Adrenal gland (tissue), 12 donors: ENCODE measurements around the gene NLRP4. TPM values are rescaled to one million over a fixed set of nuclear protein-coding genes. Genes with fewer than 3 reads are reported as not detected.

Source experiments
- DNase-seq, 7 donors: peaks; one replicate each; pipeline ENCODE4 v3.0.0-alpha.2; 2019 to 2020
- H3K27ac ChIP-seq, 5 donors: fragments of 200-600 bp; sonication (generic) in 4 of 5; 1 replicate in 3 of 5; 2 replicates in 2 of 5; pipeline versions ENCODE4 v1.5.1 to v1.8.0; 2016 to 2020; ENCODE audit warnings: mild to moderate bottlenecking in 1 of 5
- H3K27me3 ChIP-seq: fragments of 200-600 bp; 2 replicates; pipeline ENCODE4 v1.8.0; 2021
- H3K36me3 ChIP-seq, 2 donors: fragments of 200-600 bp; replicated peaks in 1 of 2; 1 replicate in 1 of 2; 2 replicates in 1 of 2; pipeline versions ENCODE4 v1.5.1 to v1.8.0; 2018 to 2022
- H3K4me1 ChIP-seq, 2 donors: fragments of 200-600 bp; replicated peaks in 1 of 2; 1 replicate in 1 of 2; 2 replicates in 1 of 2; pipeline versions ENCODE4 v1.5.1 to v1.8.0; 2018 to 2021
- H3K4me3 ChIP-seq, 4 donors: fragments of 200-600 bp; sonication (generic) in 3 of 4; one replicate each; pipeline ENCODE4 v1.5.1; 2016 to 2018
- H3K9me3 ChIP-seq, 3 donors: fragments of 200-600 bp; sonication (generic) in 1 of 3; replicated peaks in 1 of 3; 1 replicate in 2 of 3; 2 replicates in 1 of 3; pipeline versions ENCODE4 v1.5.1 to v1.8.0; 2016 to 2021
- CTCF ChIP-seq, 6 experiments: fragments of 450-650 bp in 4 of 6; fragments of 200-600 bp in 2 of 6; sonication (generic) in 1 of 6; IDR thresholded peaks; 1 replicate in 5 of 6; 2 replicates in 1 of 6; pipeline versions ENCODE4 v1.5.1 to v1.8.0; 2016 to 2021; ENCODE audit warnings: antibody characterized with exemption in 6 of 6, mild to moderate bottlenecking in 2 of 6, moderate library complexity in 1 of 6
- POLR2A ChIP-seq, 2 donors: fragments of 450-650 bp; IDR thresholded peaks; one replicate each; pipeline ENCODE4 v1.6.1; 2017; ENCODE audit warnings: antibody characterized with exemption in 2 of 2, mild to moderate bottlenecking in 2 of 2, moderate library complexity in 1 of 2
- WGBS, 4 donors: extraction: QIAGEN DNeasy Blood & Tissue Kit in 2 of 4; methylation state at CpG; one replicate each; pipeline versions ENCODE4 v1.1.5 to v1.1.7; 2013 to 2017; 5-methylcytosine and 5-hydroxymethylcytosine counted together
- intact Hi-C, 2 donors: fragments of 100-400 bp; cut with DNase I; formaldehyde crosslinking; loops; one replicate each; pipeline versions ENCODE4 v1.14.1 to v1.15.0; 2022 to 2023
- polyA plus RNA-seq, 3 donors: library from polyadenylated mRNA; stranded (reverse); fragments of 200-250 nt in 2 of 3; fragments of 350-450 nt in 1 of 3; fragmentation: Illumina TruSeq in 1 of 3; extraction: RNeasy Lipid Tissue Mini Kit (QIAGEN cat#74804) in 1 of 3; gene quantifications; one replicate each; pipeline ENCODE4 v1.2.3, GENCODE V29; 2013 to 2014
- total RNA-seq, 9 donors: library from RNA; depleted of rRNA in 4 of 9; stranded (reverse); fragments of >200 nt in 4 of 9; fragments of 120-200 nt in 1 of 9; fragmentation: NEBNext Ultra II Directional in 1 of 9; extraction: Animal tissue kit (Norgen Biotek cat#: 25700) in 1 of 9; gene quantifications; one replicate each; pipeline versions ENCODE4 v1.1.0 to v1.2.4, GENCODE V29; 2013 to 2023
- donor health status: healthy with polysubstance abuse.
- donor health status: Bipolar disorder and iron deficiency.
- donor health status: DM: yes; HTN: yes; CAD: no.
- donor health status: DM: no; HTN: no; CAD: no.
- donor health status: DM: no; HTN: no; CAD: no.
- donor health status: DM: yes; HTN: yes; CAD: no.

Gene NLRP4
- total and polyA plus RNA-seq, 12 donors = not detected

GRCh38 chr19:55820037-55820436 is 16.3 kb upstream of the NLRP4 start:
- H3K27me3 ChIP-seq = no peaks in the 10 kb centered on the region
- intact Hi-C loops = no loop called here
- no peak for DNase-seq
- WGBS, 4 donors = 68 to 73% (median 70%) methylated on average over 3 of the region's 3 CpGs
- no peak overlapping the region for H3K27ac ChIP-seq
- no peak overlapping the region for H3K4me3 ChIP-seq
- H3K9me3 ChIP-seq = no peaks in the 10 kb centered on the region
- H3K4me1 ChIP-seq = no peaks in the 10 kb centered on the region
- TF ChIP-seq POLR2A (IDR thresholded peaks at IDR 0.05) (no peak), CTCF (IDR thresholded peaks at IDR 0.05) (no peak)
- H3K36me3 ChIP-seq = no peaks in the 10 kb centered on the region

GRCh38 chr19:55830656-55831055 is 5.7 kb upstream of the NLRP4 start:
- Histone ChIP-seq H3K9me3 (no peaks in the 10 kb centered on the region), H3K27ac (no peak overlapping the region), H3K4me3 (no peak overlapping the region), H3K27me3 (no peaks in the 10 kb centered on the region), H3K36me3 (no peaks in the 10 kb centered on the region), H3K4me1 (no peaks in the 10 kb centered on the region)
- no peak for DNase-seq
- no peak for TF ChIP-seq POLR2A (IDR thresholded peaks at IDR 0.05)
- TF ChIP-seq CTCF (IDR thresholded peaks at IDR 0.05) = no peak
- intact Hi-C loops = no loop called here
- 77 to 86% (median 78%) methylated on average over 2 to 5 of the region's 5 CpGs for WGBS, 4 donors

GRCh38 chr19:55831846-55832245 is 4.5 kb upstream of the NLRP4 start, which contains the start of gene NLRP11:
Gene NLRP11, minus strand, starts transcription at chr19:55831999. Its CDS starts 13,825 bp downstream, at chr19:55818174.
- Histone ChIP-seq H3K4me1 (no peaks in the 10 kb centered on the region), H3K36me3 (no peaks in the 10 kb centered on the region), H3K9me3 (no peaks in the 10 kb centered on the region), H3K27ac (no peak within 1 kb of the TSS), H3K4me3 (no peak within 1 kb of the TSS), H3K27me3 (no peaks in the 10 kb centered on the region)
- 76 to 84% (median 80%) methylated on average over 9 to 10 of the region's 10 CpGs for WGBS, 4 donors
- no peak for TF ChIP-seq CTCF (IDR thresholded peaks at IDR 0.05)
- TF ChIP-seq POLR2A (IDR thresholded peaks at IDR 0.05) = no peak
- intact Hi-C loops = no loop called here
- DNase-seq = no peak

GRCh38 chr19:55832676-55833075 is 3.7 kb upstream of the NLRP4 start:
- WGBS, 4 donors = 66 to 73% (median 69%) methylated on average over 4 of the region's 4 CpGs

More at GRCh38 chr19:55832676-55833075, 3.7 kb upstream of the NLRP4 start:
- no peak overlapping the region for H3K4me3 ChIP-seq
- no peak for DNase-seq
- H3K27ac ChIP-seq = no peak overlapping the region
- H3K4me1 ChIP-seq = no peaks in the 10 kb centered on the region
- H3K9me3 ChIP-seq = no peaks in the 10 kb centered on the region
- intact Hi-C loops = no loop called here
- H3K27me3 ChIP-seq = no peaks in the 10 kb centered on the region
- no peak for TF ChIP-seq POLR2A (IDR thresholded peaks at IDR 0.05)
- no peak for TF ChIP-seq CTCF (IDR thresholded peaks at IDR 0.05)
- H3K36me3 ChIP-seq = no peaks in the 10 kb centered on the region
